Left cardiac atrium (tissue), 4 donors: ENCODE results near the gene OTUD7B. TPM values are rescaled to one million over a fixed set of nuclear protein-coding genes. Genes with fewer than 3 reads are reported as not detected.
"Not testable (repeated sequence)": the region's sequence is repeated elsewhere in the genome, so short reads cannot be mapped to it uniquely, and the experiment has no call there.

Experiments
- ATAC-seq, 2 donors: fragments of 200-7000 bp; cut with Tn5 transposase; one replicate each; pipeline ENCODE4 v1.9.1; 2020; ENCODE audit warnings: mild to moderate bottlenecking in 2 of 2, moderate library complexity in 2 of 2
- DNase-seq: peaks from one replicate; pipeline ENCODE4 v3.0.0-alpha.2; 2020
- intact Hi-C, 2 donors: fragments of 100-400 bp; cut with DNase I; formaldehyde crosslinking; loops; one replicate each; pipeline versions ENCODE4 v1.14.1 to v1.15.1; 2022 to 2023
- total RNA-seq, 2 donors: library from RNA; stranded (reverse); fragmentation: NEBNext Ultra II Directional; extraction: Animal tissue kit (Norgen Biotek cat#: 25700); gene quantifications; one replicate each; pipeline ENCODE4 v1.2.1, GENCODE V29; 2021
- donor health status: DM: no; HTN: yes; CAD: no.
- donor health status: DM: no; HTN: yes; CAD: no; lungs with severe emphysema.
- donor health status: DM: yes; HTN: yes; CAD: no.
- donor health status: Dilated cardiomyopathy.

Gene OTUD7B
- total RNA-seq, 2 donors from 2014 or later, result 20.3 to 21.4 TPM

DNA sequence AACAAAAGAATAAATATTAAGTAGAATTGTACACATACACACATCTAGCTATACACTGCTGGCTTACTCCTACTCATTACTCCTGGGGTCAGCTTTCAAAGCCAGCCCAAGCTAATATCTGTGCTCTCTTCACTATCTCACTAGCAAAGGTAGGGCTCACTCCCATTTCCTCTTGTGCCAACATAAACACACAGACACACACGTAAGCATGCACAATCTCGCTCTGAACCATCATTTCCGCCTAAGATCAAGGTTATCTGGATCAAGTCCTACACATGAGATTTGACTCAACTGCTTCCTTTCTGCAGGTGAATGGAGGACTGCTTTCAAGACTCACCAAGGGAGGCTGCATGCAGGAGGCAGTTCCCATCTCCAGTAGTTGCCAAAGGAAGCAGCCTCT lies 45.1 kb downstream of the OTUD7B start:
- ATAC-seq (peak in 1 of 2 donors; percentile 74), DNase-seq (no peak)
- intact Hi-C loops, result no loop called here

DNA sequence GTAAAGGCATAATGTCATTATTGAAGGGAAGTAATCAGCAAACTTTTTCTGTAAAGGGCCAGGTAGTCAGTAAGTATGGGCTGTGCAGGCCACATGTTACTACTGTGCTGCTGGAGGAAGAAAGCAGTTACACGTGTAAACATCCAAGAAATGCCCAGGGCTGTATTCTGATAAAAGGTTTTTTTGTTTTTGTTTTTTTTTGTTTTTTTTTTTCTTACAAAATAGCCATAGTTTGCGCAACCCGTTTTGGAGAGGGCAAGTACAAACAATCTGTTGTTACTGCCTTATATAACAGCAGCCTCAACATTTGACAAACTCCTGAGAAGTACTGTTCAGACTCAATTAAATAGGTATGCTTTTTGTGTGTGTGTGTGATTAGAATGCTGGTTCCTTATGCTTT lies 47.2 kb downstream of the OTUD7B start:
- no peak for DNase-seq
- intact Hi-C loops, result loop anchor here (2.0 to 5.0 kb wide), 3 partner anchors 84 to 205 kb away; no protein-coding TSS in a partner anchor
- ATAC-seq, result peak in 1 of 2 donors; percentile 24

GRCh38 chr1:149962736-149963135 lies 47.8 kb downstream of the OTUD7B start:
- intact Hi-C loops, result loop anchor here (2.0 to 5.0 kb wide), 3 partner anchors 85 to 206 kb away; no protein-coding TSS in a partner anchor
- no peak for DNase-seq
- ATAC-seq, result peak in 1 of 2 donors; percentile 9

GRCh38 chr1:149962039-149962647 lies 48.4 kb downstream of the OTUD7B start:
- ATAC-seq, result peak; percentile 76 to 88
- DNase-seq, result peak; percentile 39
- intact Hi-C loops, result loop anchor here (2.0 to 5.0 kb wide), 3 partner anchors 85 to 207 kb away; no protein-coding TSS in a partner anchor

DNA sequence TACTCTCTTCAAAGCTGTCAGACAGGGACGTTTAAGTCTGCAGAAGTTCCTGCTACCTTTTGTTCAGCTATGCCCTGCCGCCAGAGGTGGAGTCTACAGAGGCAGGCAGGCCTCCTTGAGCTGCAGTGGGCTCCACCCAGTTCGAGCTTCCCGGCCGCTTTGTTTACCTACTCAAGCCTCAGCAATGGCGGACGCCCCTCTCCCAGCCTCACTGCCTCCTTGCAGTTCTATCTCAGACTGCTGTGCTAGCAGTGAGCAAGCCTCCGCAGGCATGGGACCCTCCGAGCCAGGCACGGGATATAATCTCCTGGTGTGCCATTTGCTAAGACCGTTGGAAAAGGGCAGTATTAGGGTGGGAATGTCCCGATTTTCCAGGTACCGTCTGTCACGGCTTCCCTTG lies 53.0 kb downstream of the OTUD7B start:
- intact Hi-C loops, DNase-seq, ATAC-seq: not testable (repeated sequence)

- intact Hi-C loops, result no loop called here
- no peak for ATAC-seq
- DNase-seq, result no peak
These were observed 60.6 kb downstream of the OTUD7B start for GRCh38 chr1:149949911-149950310.

DNA sequence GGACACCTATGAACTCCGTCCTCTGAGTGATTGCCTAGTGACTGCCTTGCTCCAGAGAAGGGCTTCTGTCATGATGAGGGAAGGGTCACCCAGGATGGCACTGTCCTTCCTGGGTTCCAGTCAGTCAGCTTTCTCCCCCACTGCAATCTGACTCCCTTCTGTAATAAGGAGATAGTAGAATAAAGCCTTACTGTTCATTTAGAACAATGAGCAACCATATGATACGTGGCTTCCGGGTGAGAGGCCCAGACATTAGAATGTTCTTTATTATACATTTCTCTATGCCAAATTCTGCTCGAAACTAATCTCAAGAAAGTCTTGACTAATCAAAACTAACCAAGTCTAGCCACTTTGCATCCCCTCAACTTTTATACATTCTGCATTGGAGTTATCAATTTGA lies 65.3 kb downstream of the OTUD7B start:
- intact Hi-C loops, result no loop called here
- DNase-seq, result no peak
- ATAC-seq, result no peak

- no peak for ATAC-seq
- intact Hi-C loops, result no loop called here
- DNase-seq, result no peak
These were observed 67.6 kb downstream of the OTUD7B start for GRCh38 chr1:149942885-149943284.

DNA sequence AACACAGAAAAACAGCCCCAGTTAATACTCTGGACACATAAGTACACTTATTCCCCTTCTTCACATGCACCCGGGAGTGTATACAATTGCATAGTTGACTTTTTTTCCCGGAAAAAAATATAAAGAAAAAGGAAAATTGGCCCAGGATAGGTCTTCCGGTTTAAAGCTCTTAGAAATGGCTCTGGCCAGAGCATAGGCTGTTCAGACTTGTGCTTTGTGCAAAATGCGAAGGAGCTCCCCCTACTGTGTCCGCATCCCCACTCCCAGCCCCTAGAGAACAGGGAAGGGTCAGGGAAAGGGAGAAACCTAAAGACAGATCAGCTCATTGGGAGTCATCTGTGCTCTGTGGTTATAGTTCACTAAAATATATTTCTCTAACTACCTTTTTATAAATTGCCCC lies 68.3 kb downstream of the OTUD7B start:
- DNase-seq (no peak), ATAC-seq (peak; percentile 28 to 32)
- intact Hi-C loops, result no loop called here

DNA sequence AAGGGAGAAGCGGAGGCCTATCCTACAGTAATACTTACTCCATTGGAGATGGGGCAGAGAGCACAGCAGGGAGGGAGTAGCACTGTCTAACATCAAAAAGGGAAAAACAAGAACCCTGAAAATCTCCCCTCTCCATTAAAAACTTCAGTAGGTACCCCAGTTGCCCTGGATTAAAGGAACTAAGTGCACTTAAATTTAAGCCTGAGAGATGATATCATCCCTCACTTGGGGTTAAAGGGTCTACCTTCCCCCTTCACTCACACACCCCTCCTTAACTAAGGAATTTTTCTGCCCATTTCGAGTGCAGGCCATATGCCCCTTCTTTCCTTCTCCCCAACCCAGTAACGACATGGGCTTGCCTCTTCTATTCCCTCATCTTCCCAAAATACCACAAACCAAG lies 70.1 kb downstream of the OTUD7B start:
- intact Hi-C loops, result no loop called here
- ATAC-seq (no peak), DNase-seq (no peak)

DNA sequence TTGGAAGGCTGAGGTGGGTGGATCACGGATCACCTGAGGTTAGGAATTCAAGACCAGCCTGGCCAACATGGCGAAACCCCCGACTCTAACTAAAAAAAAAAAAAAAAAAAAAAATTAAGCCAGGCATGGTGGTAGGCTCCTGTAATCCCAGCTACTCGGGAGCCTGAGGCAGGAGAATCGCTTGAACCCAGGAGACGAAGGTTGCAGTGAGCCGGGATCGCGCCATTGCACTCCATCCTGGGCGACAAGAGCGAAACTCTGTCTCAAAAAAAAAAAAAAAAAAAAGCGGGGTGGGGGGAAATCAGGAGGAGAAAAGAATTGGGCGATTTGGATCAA lies 71.9 kb downstream of the OTUD7B start:
- peak in 1 of 2 donors; percentile 5 for ATAC-seq
- DNase-seq, intact Hi-C loops: not testable (repeated sequence)

DNA sequence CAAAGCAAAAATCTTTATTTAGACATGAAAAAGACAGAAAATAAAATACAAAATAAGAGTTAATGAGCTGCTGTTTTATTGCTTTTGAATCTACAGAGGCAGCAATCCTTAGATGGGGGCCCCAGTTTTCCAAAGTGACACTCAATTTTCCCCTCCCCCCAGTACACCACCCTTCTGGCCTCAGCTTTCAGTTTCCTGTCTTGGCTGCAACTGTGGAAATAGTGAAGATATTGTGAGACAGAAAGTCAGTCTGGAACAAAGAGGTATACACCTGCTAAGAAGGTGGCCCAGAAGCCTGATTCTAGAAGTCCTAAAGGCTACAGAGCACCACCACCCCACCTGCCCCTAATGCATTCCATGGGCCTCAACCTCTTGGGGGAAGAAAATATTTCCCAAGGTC lies 72.8 kb downstream of the OTUD7B start:
- intact Hi-C loops, result no loop called here
- peak in 1 of 2 donors; percentile 7 for ATAC-seq
- no peak for DNase-seq

GRCh38 chr1:149936992-149937705 lies 73.4 kb downstream of the OTUD7B start:
- DNase-seq (no peak), ATAC-seq (peak in 1 of 2 donors; percentile 35)
- intact Hi-C loops, result no loop called here

DNA sequence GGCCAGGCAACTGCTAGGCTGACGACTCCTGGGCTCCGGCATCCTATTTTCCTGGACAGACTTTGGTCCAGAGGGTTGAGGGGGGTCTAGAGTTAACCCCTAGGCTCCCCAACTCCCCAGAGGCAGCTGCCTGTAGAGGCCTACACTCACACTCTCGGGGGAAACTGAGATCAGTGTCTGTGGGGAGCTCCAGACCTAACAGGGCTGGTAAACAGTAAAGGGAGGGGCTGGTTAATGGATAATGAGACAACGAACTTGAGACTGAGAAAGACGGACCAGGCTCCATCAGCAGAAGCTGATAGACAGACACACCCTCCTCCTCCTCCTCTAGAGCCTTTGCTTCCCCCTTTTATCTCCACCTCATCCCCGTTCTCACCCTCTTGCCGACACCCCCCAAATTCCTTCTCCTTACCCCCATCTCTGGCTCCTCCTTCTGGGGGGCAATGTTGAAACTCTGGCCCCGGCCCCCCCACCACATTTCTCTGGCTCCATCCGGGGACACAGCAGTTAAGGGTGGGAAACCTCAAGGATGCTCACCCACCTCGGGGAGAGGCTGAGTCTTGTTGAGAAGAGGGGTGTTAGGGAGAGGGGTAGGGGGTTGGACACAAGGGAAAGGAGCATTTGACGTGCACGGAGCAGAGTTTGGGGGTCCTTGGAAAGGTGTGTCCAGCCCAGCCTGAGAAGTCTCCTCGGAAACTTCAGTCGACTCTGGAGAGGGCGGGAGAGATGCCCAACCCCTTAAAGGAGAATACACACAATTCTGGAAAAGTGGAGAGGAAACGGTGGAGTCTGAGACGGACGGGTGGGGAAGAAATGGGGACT lies 74.1 kb downstream of the OTUD7B start, which contains the start of gene MTMR11:
MTMR11 (minus strand) TSS at position 710 of the 822 bp plus-strand sequence; CDS start at position 478, 232 bp downstream.
- ATAC-seq (peak; percentile 24 to 64), DNase-seq (no peak)
- intact Hi-C loops, result no loop called here

DNA sequence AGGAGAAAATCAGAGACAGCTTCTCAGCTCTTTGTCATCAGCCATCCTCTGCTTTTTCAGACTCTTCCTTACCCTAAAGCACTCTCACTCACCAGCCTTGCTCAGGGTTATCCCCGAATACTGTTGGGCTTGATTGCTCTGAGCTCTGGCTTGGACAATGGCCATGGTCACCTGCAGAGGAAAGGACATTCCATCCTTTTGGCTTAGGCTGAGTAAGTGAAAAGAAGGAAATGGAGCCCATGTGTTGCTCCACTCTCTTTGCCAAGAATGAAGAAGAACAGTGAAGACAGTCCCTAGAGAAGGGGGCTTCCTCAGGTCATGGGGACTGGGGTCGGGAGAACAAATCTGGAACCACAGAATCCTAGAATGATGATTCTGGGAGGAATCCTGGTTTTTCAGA lies 76.2 kb downstream of the OTUD7B start:
- DNase-seq (no peak), ATAC-seq (no peak)
- intact Hi-C loops, result no loop called here

GRCh38 chr1:149933208-149933607 lies 77.3 kb downstream of the OTUD7B start:
- ATAC-seq (no peak), DNase-seq (no peak)
- intact Hi-C loops, result no loop called here

GRCh38 chr1:149932474-149932873 lies 78.1 kb downstream of the OTUD7B start:
- ATAC-seq, result no peak
- no peak for DNase-seq
- intact Hi-C loops, result no loop called here

GRCh38 chr1:149931212-149931790 lies 79.2 kb downstream of the OTUD7B start:
- DNase-seq (no peak), ATAC-seq (no peak)
- intact Hi-C loops, result no loop called here

DNA sequence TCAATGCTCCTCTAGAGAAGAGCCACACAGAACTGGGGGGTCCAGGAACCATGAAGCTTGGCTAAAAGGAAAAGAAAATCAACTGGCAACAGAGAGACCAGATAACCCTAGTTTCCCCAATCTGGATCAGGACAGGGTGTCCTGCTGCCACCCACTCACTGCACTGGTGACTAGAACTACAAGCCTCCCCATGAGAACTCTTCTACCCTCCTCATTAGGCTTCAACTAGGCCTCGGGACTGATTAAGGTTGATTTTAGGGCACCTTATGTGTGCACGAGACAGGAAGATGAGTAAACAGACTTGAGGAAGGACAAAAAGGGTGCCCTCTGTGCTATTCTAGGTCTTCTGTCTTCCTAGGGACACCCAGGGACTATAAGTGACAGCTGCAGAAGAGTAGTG lies 80.7 kb downstream of the OTUD7B start:
- ATAC-seq (no peak), DNase-seq (no peak)
- intact Hi-C loops, result no loop called here

DNA sequence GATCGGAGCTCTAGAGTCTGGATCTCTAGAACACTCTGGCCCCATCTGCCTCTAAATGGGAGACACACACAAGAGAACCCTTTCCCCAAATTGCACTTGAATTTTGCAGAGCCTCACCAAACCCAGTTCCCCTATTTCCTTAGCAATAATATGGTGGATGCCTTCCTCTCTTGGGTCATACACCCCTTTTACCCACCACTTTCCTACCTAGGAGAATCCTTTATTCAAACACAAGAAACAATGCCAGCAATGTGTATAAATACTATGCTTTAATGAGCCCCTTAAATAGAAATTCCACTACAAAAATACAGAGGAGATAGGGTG lies 82.2 kb downstream of the OTUD7B start:
- intact Hi-C loops, result no loop called here
- DNase-seq (no peak), ATAC-seq (no peak)
